ENCODE results near the gene MGAT4A.
"Not testable (repeated sequence)": the region's sequence is repeated elsewhere in the genome, so short reads cannot be mapped to it uniquely, and the experiment has no call there.

DNA sequence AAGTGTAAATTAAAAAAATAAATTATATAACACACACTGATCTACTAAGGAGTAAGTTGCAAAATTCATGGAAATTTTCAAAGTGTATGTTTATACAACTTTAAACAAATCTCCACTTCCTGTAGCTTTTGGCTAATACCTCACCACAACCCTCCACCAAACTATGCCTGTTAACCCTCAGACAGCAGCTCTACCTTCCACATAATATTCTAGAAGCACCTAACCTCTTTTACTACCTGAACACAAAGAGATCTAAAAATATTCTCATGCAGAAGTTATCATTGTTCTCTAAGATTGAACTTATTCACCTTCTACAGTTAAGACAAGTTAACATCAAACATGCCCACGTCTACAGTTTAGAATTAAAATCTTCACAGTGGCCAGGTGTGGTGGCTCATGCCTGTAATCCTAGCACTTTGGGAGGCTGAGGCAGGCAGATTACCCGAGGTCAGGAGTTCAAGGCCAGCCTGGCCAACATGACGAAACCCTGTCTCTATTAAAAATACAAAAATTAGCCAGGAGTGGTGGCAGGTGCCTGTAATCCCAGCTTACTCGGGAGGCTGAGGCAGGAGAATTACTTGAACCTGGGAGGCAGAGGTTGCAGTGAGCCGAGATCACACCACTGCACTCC is 2.7 kb downstream of the MGAT4A start:
- not testable (repeated sequence) for TF ChIP-seq POLR2A, POLR2AphosphoS5, POU2F2 (IDR thresholded peaks at IDR 0.05; ENCODE audit: low read depth, low read length)

Data from GM12891 (cell line).